Measurements from ENCODE around the gene RAB3D. TPM values are rescaled to one million over a fixed set of nuclear protein-coding genes. Genes with fewer than 3 reads are reported as not detected.
"Not testable (repeated sequence)": the region's sequence is repeated elsewhere in the genome, so short reads cannot be mapped to it uniquely, and the experiment has no call there.

The RAB3D gene
- total RNA-seq, 1 donor from 2014 or later, result 33.6 TPM

- Histone ChIP-seq H3K9me3 (no peaks in the 10 kb centered on the region), H3K4me3 (peak overlapping the region; percentile 46 to 57), H3K27ac (no peak overlapping the region), H3K4me1 (peaks cover 14 to 36% of the 10 kb centered on the region in 2 donors), H3K36me3 (no peaks in the 10 kb centered on the region), H3K27me3 (no peaks in the 10 kb centered on the region)
- peak; percentile 44 to 51 (median 49) for TF ChIP-seq CTCF (IDR thresholded peaks at IDR 0.05)
- peak in 1 of 2 donors; percentile 75 for DNase-seq (ENCODE audit: low spot score in 2 of 2)
- intact Hi-C loops (cut with DNase I), result loop anchor here (5.0 kb wide), 1 partner anchor 124 kb away; the partner anchor contains the start of gene ZNF653
Measured at GRCh38 chr19:11382898-11383705, 43.6 kb upstream of the RAB3D start.

GRCh38 chr19:11380653-11381537 is 41.4 kb upstream of the RAB3D start:
- Histone ChIP-seq H3K9me3 (no peaks in the 10 kb centered on the region), H3K36me3 (no peaks in the 10 kb centered on the region), H3K4me1 (peaks cover 17 to 56% of the 10 kb centered on the region in 2 donors), H3K4me3 (peak overlapping the region; percentile 71 to 81), H3K27me3 (no peaks in the 10 kb centered on the region), H3K27ac (peak overlapping the region; percentile 81 to 84)
- peak; percentile 70 to 87 (median 71) for TF ChIP-seq CTCF (IDR thresholded peaks at IDR 0.05)
- intact Hi-C loops (cut with DNase I), result loop anchor here (1.0 to 5.0 kb wide), 4 partner anchors 26 to 126 kb away; partner anchors contain the start of genes ODAD3, PLPPR2, PRKCSH and RGL3
- DNase-seq (ENCODE audit: low spot score in 2 of 2), result peak; percentile 88 to 97

- no peak for TF ChIP-seq CTCF (IDR thresholded peaks at IDR 0.05)
- H3K9me3 ChIP-seq, result no peaks in the 10 kb centered on the region
- H3K4me3 ChIP-seq, result no peak overlapping the region
- no peaks in the 10 kb centered on the region for H3K27me3 ChIP-seq
- peak overlapping the region in 1 of 2 donors; percentile 84 for H3K27ac ChIP-seq
- peaks cover 17 to 59% of the 10 kb centered on the region in 2 donors for H3K4me1 ChIP-seq
- DNase-seq (ENCODE audit: low spot score in 2 of 2), result no peak
- intact Hi-C loops (cut with DNase I), result loop anchor here (2.0 to 5.0 kb wide), 2 partner anchors 39 to 127 kb away; partner anchors contain the start of genes RGL3 and ZNF653
- H3K36me3 ChIP-seq, result no peaks in the 10 kb centered on the region
Measured at GRCh38 chr19:11379857-11380350, 40.4 kb upstream of the RAB3D start.

- DNase-seq (ENCODE audit: low spot score in 2 of 2); intact Hi-C loops (cut with DNase I): not testable (repeated sequence)
- H3K4me1 ChIP-seq, result peaks cover 17 to 59% of the 10 kb centered on the region in 2 donors
Measured at GRCh38 chr19:11379269-11379845, 39.9 kb upstream of the RAB3D start.

GRCh38 chr19:11378319-11379189 is 39.1 kb upstream of the RAB3D start:
- Histone ChIP-seq H3K4me1 (peaks cover 16 to 59% of the 10 kb centered on the region in 2 donors), H3K36me3 (no peaks in the 10 kb centered on the region), H3K27me3 (no peaks in the 10 kb centered on the region), H3K4me3 (no peak overlapping the region), H3K9me3 (no peaks in the 10 kb centered on the region), H3K27ac (peak overlapping the region; percentile 63 to 85)
- TF ChIP-seq CTCF (IDR thresholded peaks at IDR 0.05), result peak; percentile 22 to 46 (median 38)
- intact Hi-C loops (cut with DNase I), result no loop called here
- DNase-seq (ENCODE audit: low spot score in 2 of 2), result no peak

More at GRCh38 chr19:11379269-11379845, 39.9 kb upstream of the RAB3D start:
- not testable (repeated sequence) for H3K9me3 ChIP-seq, H3K36me3 ChIP-seq, H3K27me3 ChIP-seq, H3K4me3 ChIP-seq
- H3K27ac ChIP-seq, result peak overlapping the region; percentile 63 to 85

Data from ascending aorta (tissue), 2 donors.